OCI-LY7 (cell line): ENCODE results near the gene ANKS1A.

Experiments
- CTCF ChIP-seq: fragments of 200-600 bp; sonication (generic); conservative IDR thresholded peaks from 2 replicates; pipeline ENCODE4 v1.5.1; 2014; ENCODE audit warnings: mild to moderate bottlenecking, antibody characterized with exemption, low read length, moderate library complexity, mixed read lengths
- EZH2phosphoT487 ChIP-seq: fragments of 200-600 bp; sonication (generic); IDR thresholded peaks from 2 replicates; pipeline ENCODE4 v1.6.1; 2018; ENCODE audit warnings: low read depth, borderline replicate concordance, mild to moderate bottlenecking, mixed run types, antibody characterized with exemption, low read length, moderate library complexity, mixed read lengths

- no peak for TF ChIP-seq CTCF
- TF ChIP-seq EZH2phosphoT487 = no peak
Measured at GRCh38 chr6:35084511-35085203, 195.6 kb downstream of the ANKS1A start.
